Smooth muscle cell (in vitro differentiated cells): ENCODE data around the gene TOMM7. TPM values are rescaled to one million over a fixed set of nuclear protein-coding genes. Genes with fewer than 3 reads are reported as not detected.

Experiments used
- DNase-seq: peaks from one replicate; lab custom pipeline; 2025; ENCODE audit not compliant: unreplicated experiment; lab: John Stamatoyannopoulos, UW
- H2AFZ ChIP-seq: fragments of 200-600 bp; sonication (generic); 2 replicates; pipeline ENCODE4 v1.6.0; 2016; ENCODE audit warnings: antibody characterized with exemption, low read depth, mild to moderate bottlenecking
- H3F3A ChIP-seq: fragments of 200-600 bp; sonication (generic); 2 replicates; pipeline ENCODE4 v1.6.0; 2017; ENCODE audit warnings: antibody characterized with exemption, low read depth
- H3K27ac ChIP-seq: fragments of 200-600 bp; sonication (generic); 2 replicates; pipeline ENCODE4 v1.5.1; 2016; ENCODE audit warnings: low read depth, mild to moderate bottlenecking
- H3K27me3 ChIP-seq: fragments of 200-600 bp; sonication (generic); 2 replicates; pipeline ENCODE4 v1.6.1; 2016; ENCODE audit warnings: low read depth, mild to moderate bottlenecking
- H3K36me3 ChIP-seq: fragments of 200-600 bp; sonication (generic); 2 replicates; pipeline ENCODE4 v1.5.1; 2016; ENCODE audit warnings: low read depth
- H3K4me1 ChIP-seq: fragments of 200-600 bp; sonication (generic); 2 replicates; pipeline ENCODE4 v1.5.1; 2016; ENCODE audit warnings: low read depth
- H3K4me2 ChIP-seq: fragments of 200-600 bp; sonication (generic); 2 replicates; pipeline ENCODE4 v1.6.0; 2016; ENCODE audit warnings: mild to moderate bottlenecking
- H3K4me3 ChIP-seq: fragments of 200-600 bp; sonication (generic); 2 replicates; pipeline ENCODE4 v1.5.1; 2016; ENCODE audit warnings: mild to moderate bottlenecking
- H3K79me2 ChIP-seq: fragments of 200-600 bp; sonication (generic); 2 replicates; pipeline ENCODE4 v1.6.0; 2016; ENCODE audit warnings: low read depth, mild to moderate bottlenecking
- H3K9ac ChIP-seq: fragments of 200-600 bp; sonication (generic); 2 replicates; pipeline ENCODE4 v1.6.0; 2016; ENCODE audit warnings: low read depth
- H3K9me3 ChIP-seq: fragments of 200-600 bp; sonication (generic); replicated peaks from 2 replicates; pipeline ENCODE4 v1.5.1; 2016; ENCODE audit warnings: low read depth
- H4K20me1 ChIP-seq: fragments of 200-600 bp; sonication (generic); 2 replicates; pipeline ENCODE4 v1.6.0; 2016; ENCODE audit warnings: low read depth
- CTCF ChIP-seq: fragments of 200-600 bp; sonication (generic); IDR thresholded peaks from 2 replicates; pipeline ENCODE4 v1.5.1; 2017; ENCODE audit warnings: borderline replicate concordance, mild to moderate bottlenecking, antibody characterized with exemption; ENCODE audit not compliant: insufficient read depth, poor library complexity, severe bottlenecking
- WGBS: methylation state at CpG from one replicate; pipeline ENCODE4 v1.1.7; 2016; ENCODE audit warnings: low lambda C conversion rate; 5-methylcytosine and 5-hydroxymethylcytosine counted together
- polyA plus RNA-seq: library from polyadenylated mRNA; unstranded; fragments of >200 nt; fragmentation: Nextera tagmentation; extraction: Ambion mirVana; gene quantifications from 2 replicates; pipeline ENCODE4 v1.2.1, GENCODE V29; 2016
- total RNA-seq: library from RNA; depleted of rRNA; stranded (reverse); fragments of >200 nt; gene quantifications from 2 replicates; pipeline ENCODE4 v1.2.3, GENCODE V29; 2014

TOMM7 gene
- total and polyA plus RNA-seq, 2 experiments from 2014 or later: 202 to 285 TPM

- no peaks in the 10 kb centered on the region for H3F3A ChIP-seq
- no peak overlapping the region for H3K9ac ChIP-seq
- H3K9me3 ChIP-seq: no peaks in the 10 kb centered on the region
- H4K20me1 ChIP-seq: no peaks in the 10 kb centered on the region
- H3K4me3 ChIP-seq: no peak overlapping the region
- H3K4me2 ChIP-seq: no peak overlapping the region
- H3K36me3 ChIP-seq: no peaks in the 10 kb centered on the region
- no peak for DNase-seq
- no peaks in the 10 kb centered on the region for H3K79me2 ChIP-seq
- H3K4me1 ChIP-seq: no peaks in the 10 kb centered on the region
- no peak for TF ChIP-seq CTCF
- 96% methylated on average over 1 of the region's 1 CpG for WGBS
- no peak overlapping the region for H2AFZ ChIP-seq
- H3K27ac ChIP-seq: no peak overlapping the region
- no peaks in the 10 kb centered on the region for H3K27me3 ChIP-seq
Measured at GRCh38 chr7:22868509-22868908, 45.9 kb upstream of the TOMM7 start.

- 78% methylated on average over 2 of the region's 2 CpGs for WGBS
- Histone ChIP-seq H3K9ac (no peak overlapping the region), H3K4me1 (no peaks in the 10 kb centered on the region)
Measured at GRCh38 chr7:22867589-22867988, 44.9 kb upstream of the TOMM7 start.

GRCh38 chr7:22867003-22867402 lies 44.4 kb upstream of the TOMM7 start:
- 92% methylated on average over 4 of the region's 4 CpGs for WGBS
- no peak for DNase-seq
- Histone ChIP-seq H3K27ac (no peak overlapping the region), H3F3A (no peaks in the 10 kb centered on the region), H3K36me3 (no peaks in the 10 kb centered on the region), H3K79me2 (no peaks in the 10 kb centered on the region), H3K9ac (no peak overlapping the region), H3K4me2 (no peak overlapping the region), H3K4me1 (no peaks in the 10 kb centered on the region), H4K20me1 (no peaks in the 10 kb centered on the region), H2AFZ (no peak overlapping the region), H3K9me3 (no peaks in the 10 kb centered on the region), H3K4me3 (no peak overlapping the region), H3K27me3 (no peaks in the 10 kb centered on the region)
- no peak for TF ChIP-seq CTCF

More at GRCh38 chr7:22867589-22867988, 44.9 kb upstream of the TOMM7 start:
- no peak overlapping the region for H3K4me3 ChIP-seq
- no peak for DNase-seq
- no peaks in the 10 kb centered on the region for H3K36me3 ChIP-seq
- no peaks in the 10 kb centered on the region for H3K79me2 ChIP-seq
- no peak overlapping the region for H3K4me2 ChIP-seq
- no peak overlapping the region for H2AFZ ChIP-seq
- H3K9me3 ChIP-seq: no peaks in the 10 kb centered on the region
- H3K27ac ChIP-seq: no peak overlapping the region
- no peaks in the 10 kb centered on the region for H3F3A ChIP-seq
- TF ChIP-seq CTCF: no peak
- no peaks in the 10 kb centered on the region for H4K20me1 ChIP-seq
- no peaks in the 10 kb centered on the region for H3K27me3 ChIP-seq

- no peaks in the 10 kb centered on the region for H3K36me3 ChIP-seq
- DNase-seq: no peak
- no peak overlapping the region for H3K4me2 ChIP-seq
- peaks cover 4% of the 10 kb centered on the region for H3F3A ChIP-seq
- no peaks in the 10 kb centered on the region for H3K79me2 ChIP-seq
- H4K20me1 ChIP-seq: no peaks in the 10 kb centered on the region
- H3K4me1 ChIP-seq: no peaks in the 10 kb centered on the region
- no peak overlapping the region for H3K4me3 ChIP-seq
- TF ChIP-seq CTCF: no peak
- no peak overlapping the region for H3K9ac ChIP-seq
- no peaks in the 10 kb centered on the region for H3K27me3 ChIP-seq
- H2AFZ ChIP-seq: no peak overlapping the region
- no peaks in the 10 kb centered on the region for H3K9me3 ChIP-seq
- H3K27ac ChIP-seq: no peak overlapping the region
- 94% methylated on average over 2 of the region's 2 CpGs for WGBS
Measured at GRCh38 chr7:22865602-22865960, 42.9 kb upstream of the TOMM7 start.
